ENCODE data around the gene LEKR1. TPM values are rescaled to one million over a fixed set of nuclear protein-coding genes. Genes with fewer than 3 reads are reported as not detected.
"Not testable (repeated sequence)": the region's sequence is repeated elsewhere in the genome, so short reads cannot be mapped to it uniquely, and the experiment has no call there.

Gene LEKR1
- total RNA-seq, 1 donor from 2014 or later: not detected

DNA sequence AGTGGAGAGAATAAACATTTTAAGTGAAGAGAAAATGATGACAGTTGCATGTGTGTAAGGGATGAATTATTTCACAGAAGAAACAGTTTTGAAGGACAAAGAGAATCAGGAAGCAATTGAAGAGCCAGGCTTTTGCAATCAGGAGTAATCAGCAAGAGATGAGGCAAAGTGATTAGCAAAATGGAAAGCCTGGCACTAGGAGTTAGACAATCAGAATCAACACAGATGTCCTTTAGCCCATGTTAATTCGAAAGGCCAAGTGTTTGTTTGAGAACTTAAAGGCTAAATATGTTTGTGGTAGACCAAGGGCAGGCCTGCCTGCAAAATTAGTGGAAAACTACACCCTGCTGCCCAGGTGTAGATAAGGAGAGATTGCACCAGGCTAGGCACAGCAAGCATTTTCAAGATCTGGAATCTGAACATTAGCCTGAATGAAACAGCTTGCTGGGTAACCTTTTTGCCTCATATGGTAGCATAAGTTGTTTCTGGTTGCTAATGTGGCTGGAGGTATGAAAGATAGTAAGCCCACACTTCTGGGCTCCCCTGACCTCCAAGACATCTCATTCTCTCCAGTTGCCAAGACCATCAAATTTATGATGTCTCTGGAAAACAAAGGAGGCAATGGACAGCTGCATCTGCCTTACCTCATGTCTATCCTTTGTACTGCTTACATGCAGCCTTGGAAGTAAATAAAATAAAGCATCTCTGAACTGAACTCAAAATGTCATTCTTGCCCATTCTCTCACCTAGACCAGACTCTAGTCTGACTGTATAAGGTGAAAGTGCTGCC is 22.0 kb upstream of the LEKR1 start:
- no peak for DNase-seq (ENCODE audit: extremely low read depth, low read depth, low spot score)

DNA sequence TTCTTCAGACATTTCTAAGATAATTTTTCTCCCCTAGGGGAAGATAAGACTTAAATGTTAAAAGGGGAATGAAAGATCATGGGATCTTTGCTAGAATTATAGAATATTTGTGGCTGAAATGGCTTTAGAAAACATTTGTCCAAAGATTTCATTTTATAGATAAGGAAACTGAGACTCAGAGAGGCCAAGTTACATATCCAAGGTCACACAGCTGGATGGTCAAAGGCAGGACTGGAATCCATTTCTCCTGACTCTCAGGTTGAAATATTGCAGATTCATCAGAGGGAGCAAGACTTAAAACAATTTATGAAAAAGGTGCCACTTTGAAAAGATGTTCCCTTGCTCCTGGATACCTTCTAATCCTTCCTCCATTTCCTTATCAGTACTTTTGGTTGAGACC is 19.5 kb upstream of the LEKR1 start:
- DNase-seq (ENCODE audit: extremely low read depth, low read depth, low spot score): no peak

DNA sequence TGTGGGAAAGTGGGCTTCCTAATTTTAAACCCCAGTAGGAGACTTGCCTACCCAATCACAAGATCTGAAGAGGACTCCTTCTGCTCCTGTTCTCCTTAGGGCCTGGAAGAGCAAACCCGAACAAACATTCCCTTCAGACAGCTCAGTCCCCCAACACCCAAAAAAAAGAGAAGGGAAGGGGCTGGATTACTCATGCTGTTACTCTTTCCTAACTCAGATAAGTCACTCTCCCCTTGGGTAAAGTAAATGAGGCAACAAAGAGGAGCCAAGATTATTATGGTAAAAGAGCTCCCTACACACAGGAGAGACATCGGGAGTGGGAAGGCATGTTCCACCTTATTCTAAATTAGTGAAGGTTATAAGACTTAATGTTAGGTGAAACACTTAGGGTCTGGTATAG is 18.1 kb upstream of the LEKR1 start:
- DNase-seq (ENCODE audit: extremely low read depth, low read depth, low spot score): no peak

DNA sequence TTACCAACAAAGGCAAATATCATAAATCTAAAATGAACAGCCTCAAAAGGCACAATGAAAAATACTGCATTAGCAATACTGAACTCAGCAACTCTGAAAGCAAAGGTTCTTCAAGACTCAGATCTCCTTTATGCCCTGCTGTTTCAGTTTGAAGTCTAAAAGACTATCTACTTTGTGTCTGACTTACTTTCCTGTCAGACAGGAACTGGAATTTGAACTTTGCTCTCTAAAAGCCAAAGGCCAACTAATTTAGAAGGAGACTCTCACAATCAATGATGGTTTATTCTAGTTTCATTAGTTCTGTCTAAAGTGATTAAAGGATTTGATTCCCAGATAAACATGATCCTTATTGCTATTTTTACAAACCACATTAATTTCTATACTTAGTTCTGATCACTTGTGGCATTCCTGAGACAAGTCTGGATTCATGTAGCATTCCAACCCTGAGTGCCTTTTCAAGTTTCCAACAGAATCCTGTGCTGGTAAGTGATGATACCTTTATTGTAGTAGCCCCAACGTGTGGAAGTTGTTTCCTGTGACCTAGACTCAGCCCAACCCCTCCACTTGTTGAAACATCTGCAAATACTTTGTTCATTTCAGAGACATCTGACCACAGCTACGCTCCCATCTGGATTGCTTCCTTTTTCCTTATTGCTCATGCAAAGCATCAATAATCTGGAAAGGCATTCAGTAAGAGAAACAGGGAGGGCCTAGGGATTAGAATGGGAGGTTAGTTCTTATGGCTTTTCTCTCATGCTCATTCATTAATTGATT is 14.9 kb upstream of the LEKR1 start:
- no peak for DNase-seq (ENCODE audit: extremely low read depth, low read depth, low spot score)

DNA sequence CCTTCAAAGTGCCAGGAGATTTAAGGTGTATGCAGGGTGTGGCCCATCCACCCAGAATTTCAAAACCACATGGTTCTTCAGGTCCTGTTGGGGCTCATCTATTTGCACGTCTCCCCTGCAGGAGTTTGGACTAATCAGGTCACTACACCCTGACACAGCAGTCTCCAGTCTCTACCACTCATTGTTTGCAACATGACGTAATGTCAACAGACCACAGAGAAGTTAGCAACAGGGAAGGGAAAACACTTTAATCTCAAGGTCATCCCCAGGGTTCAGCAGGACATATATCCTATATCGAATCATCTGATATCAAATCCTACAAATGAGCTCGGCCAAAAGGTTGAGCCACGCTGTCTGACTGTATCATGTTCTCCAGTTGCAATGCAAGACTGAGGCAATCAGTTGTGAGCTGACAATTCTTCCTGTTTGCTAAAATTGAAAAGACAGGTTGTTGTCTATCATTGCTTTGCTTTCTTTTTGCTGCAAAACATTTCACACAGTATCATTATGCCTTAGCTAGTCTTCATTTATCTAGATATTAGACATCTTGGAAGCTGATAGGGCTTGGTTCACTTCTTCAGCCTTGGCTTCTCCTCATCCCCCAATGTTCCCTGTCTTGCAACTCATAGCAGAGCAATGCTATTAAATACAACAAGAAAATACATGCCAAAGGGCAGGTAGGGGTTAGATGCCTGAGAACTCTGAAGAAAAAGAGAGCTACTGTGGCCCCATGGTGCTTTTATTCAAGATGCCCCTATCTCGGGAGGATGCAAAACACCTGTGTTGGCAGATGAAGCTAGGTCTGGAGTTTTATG is 13.4 kb upstream of the LEKR1 start:
- DNase-seq (ENCODE audit: extremely low read depth, low read depth, low spot score): no peak

DNA sequence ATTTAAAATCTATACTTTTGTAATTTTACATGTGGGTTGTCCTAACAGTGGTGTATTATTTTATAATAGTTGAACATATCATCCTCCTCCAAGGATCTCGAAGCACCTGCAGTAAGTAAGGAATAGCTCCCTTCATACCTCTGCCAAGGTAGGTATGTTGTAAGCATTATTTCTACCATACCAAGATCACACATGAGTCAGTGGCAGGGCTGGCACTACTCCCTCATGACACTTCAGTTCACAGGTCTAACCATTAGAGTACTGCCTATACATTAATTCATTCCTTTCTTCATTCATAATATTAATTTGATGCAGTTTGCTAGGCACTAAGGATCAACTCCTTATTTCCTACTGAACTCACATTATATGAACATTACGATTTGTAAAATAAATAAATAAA is 11.9 kb upstream of the LEKR1 start:
- no peak for DNase-seq (ENCODE audit: extremely low read depth, low read depth, low spot score)

DNA sequence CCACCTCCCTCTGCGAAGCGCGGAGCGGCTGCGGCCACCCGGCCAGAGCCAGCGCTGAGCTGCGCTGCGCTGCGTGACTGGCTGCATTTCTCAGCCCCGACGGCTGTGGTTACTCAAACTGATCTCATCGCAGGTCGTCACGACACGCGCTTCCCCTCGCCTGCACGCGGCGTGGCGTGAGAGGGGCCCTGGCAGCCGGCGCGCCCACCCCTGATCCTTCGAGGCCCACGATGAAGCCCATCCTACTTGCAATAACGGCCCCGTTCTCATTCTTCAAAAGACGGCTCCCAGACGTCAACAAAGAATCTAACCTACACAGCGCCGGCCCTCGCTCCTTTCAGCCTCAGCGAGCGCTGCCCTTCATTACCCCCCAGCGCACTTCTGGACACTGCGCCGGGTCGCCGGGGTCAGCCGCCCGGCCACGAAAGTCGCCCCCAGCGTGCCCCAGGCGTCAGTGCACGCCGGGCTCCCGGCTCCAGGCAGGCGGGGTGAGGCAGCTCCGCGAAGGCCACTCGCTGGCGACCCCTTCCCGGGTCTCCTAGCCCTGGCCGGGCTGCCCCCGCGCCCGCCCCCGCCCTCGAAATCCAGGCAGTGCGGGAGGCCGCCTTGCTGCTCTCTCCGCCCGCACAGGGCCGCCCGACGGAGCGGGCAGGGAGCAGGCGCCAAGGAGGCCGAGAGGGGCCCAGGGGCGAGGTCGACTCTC is 9.9 kb upstream of the LEKR1 start:
- DNase-seq (ENCODE audit: extremely low read depth, low read depth, low spot score): no peak

DNA sequence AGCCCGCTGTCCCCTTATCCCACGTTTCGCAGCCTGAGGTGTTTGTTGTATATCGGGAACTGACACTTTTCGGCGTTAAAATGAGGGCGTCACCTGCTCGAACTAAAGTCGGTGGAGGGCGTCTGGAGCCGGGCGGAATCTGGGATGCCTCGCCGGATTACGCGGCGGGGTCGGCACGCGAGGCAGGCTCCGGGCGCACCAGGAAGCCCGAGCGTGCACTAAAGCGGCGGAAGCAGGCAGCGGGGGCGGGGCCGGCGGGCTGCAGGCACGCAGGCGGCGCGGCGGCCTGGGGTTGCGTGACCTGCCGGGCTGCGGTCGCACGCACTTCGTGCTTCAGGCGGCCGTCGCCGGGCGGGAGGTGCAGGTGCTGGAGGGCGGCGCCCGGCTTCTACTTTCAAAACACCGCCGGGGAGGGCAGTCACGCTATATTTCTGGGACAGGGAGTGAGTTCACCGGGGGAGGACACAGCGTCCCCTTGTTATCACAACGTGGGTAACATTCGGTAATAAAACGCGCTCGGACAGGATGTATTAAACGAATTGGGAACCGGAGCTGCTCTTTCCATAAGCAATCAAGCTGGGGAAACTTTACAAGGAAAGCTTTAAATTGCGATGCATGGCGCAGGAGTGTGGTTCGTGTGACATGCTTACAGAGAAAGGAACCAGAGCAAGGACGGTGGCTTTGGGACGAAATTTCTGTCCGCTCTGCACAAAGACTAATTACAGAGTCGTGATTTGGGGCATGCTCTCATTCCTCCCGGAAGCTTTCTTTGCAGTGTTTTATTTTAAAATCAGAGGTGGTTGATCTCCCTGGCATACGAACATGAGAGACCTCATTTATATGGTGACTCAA is 9.1 kb upstream of the LEKR1 start:
- DNase-seq (ENCODE audit: extremely low read depth, low read depth, low spot score): no peak

DNA sequence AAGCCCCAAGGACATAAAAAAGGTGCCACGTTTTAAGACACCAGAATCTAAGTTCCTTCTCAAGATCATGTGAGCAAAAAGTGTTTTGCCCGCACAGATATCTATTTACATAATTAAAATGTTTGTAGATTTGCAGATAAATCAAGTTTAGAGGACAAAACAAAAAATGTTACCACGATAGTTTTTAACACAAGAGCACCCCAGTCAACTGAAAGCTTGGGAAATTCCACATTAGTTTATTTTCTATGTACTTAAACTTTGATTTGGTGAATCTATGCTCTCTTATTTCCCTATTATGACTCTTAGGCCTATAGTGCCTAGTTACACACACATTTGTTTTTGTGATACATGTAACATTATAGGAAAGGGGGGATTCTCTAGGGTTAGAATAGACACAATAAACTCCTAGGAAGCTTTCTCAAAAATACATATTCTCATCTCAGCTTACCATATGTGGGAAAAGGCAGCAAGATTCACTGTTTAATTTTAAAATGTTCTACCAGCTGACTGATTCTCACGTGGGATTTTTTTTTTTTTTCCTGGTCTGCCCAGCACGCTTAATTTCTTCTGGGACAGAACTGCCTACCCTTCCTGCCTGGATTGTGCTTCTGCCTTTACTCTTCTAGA is 8.4 kb upstream of the LEKR1 start:
- DNase-seq (ENCODE audit: extremely low read depth, low read depth, low spot score): no peak

DNA sequence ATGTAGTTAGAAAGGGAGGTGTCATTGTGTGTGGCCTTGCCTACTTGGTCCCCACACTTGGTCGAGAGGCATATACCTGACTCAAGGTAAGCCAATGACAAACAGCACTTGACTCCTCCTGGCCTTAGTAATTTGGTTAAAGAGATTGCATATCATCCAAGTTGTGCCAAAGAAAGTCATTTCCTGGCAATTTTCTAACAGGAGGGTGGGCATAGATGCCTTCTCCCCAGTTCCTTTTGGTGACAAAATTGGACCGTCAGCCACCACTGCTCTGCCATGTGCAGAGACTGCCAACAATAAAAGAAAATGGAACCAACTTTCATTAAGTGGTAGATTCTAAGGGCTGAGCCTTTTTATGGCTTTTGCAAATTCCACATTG is 7.9 kb upstream of the LEKR1 start:
- DNase-seq (ENCODE audit: extremely low read depth, low read depth, low spot score): no peak

DNA sequence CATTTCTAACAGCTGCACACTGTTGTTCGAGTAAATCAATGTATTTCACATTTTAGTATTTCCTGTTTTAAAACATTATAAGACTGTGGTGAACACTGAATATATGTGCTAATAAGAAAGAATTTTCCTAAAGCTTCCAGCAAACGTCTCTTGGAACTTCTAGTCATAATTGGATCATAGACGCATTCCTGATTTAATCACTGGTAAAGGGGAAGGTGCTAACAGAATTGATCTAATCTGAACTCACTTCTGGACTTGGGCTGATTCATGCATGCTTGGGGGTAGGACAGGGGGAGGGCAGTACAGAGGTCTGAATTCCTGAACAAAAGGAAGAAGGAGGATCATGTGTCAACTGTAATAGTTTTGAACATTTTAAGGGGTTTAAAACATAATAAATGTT is 7.3 kb upstream of the LEKR1 start:
- no peak for DNase-seq (ENCODE audit: extremely low read depth, low read depth, low spot score)

DNA sequence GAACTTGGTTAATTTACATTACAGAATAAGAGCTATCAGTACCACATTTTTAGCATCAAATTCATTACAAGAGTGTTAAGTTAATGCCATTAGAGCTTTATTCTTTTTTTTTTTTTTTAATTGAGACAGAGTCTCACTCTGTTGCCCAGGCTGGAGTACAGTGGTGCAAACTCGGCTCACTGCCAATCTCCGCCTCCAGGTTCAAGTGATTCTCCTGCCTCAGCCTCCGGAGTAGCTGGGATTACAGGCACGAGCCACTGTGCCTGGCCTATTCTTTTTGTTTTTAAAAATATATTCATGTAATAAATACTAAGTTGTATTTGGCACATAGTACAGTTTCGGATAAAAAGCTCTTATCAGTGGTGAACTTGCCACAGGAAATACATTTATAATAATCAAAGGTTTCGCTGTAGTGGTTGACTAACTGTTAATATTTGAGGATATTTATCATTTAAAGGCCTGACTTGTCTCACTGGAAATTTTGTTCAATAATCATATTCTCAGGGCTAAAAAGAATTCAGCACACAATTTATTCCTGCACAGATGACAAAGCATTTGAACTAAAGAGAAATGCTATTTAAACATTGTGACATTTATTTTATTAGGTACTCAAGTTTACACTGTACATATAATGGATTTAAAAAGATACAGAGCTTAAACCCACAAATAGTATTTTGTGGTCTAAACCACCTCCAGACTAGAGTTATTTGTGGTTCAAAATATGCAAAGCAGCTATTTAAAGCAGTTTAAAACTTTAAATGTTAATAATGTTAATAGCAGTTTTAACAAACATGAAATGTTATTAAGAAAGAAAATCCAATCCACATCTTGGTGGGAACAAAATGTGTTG is 6.1 kb upstream of the LEKR1 start:
- DNase-seq (ENCODE audit: extremely low read depth, low read depth, low spot score): no peak

DNA sequence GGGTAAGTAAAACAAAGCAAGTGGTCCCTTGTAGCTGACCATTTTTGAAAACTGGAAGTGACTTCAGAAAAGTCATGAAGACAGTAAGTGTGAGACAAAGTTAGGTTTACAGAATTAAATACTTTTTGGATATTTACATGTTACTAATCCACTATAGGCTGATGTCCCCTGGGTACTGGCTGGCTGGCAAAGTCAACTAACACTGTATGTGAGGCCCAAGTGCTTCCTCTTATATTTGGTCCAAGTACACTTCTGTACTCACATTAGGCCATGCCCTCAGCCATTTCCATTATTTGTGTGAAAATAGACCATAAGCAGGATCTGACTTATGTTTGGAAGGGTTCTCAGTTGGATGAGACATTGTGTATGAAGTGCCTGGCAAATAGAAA is 5.5 kb upstream of the LEKR1 start:
- DNase-seq (ENCODE audit: extremely low read depth, low read depth, low spot score): no peak

DNA sequence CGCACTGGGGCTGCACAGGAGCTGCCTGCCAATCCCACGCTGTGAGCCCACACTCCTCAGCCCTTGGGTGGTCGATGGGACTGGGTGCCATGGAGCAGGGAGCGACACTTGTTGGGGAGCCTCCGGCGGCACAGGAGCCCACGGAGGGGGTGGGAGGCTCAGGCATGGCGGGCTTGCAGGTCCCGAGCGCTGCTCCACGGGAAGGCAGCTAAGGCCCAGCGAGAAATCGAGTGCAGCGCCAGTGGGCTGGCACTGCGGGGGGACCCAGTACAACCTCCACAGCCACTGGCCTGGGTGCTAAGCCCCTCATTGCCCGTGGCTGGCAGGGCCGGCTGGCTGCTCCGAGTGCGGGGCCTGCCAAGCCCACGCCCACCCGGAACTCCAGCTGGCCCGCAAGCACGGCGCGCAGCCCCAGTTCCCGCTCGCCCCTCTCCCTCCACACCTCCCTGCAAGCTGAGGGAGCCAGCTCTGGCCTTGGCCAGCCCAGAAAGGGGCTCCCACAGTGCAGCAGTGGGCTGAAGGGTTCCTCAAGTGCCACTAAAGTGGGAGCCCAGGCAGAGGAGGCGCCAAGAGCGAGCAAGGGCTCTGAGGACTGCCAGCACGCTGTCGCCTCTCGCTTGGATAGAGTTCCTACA is 3.4 kb upstream of the LEKR1 start:
- not testable (repeated sequence) for DNase-seq (ENCODE audit: extremely low read depth, low read depth, low spot score)

DNA sequence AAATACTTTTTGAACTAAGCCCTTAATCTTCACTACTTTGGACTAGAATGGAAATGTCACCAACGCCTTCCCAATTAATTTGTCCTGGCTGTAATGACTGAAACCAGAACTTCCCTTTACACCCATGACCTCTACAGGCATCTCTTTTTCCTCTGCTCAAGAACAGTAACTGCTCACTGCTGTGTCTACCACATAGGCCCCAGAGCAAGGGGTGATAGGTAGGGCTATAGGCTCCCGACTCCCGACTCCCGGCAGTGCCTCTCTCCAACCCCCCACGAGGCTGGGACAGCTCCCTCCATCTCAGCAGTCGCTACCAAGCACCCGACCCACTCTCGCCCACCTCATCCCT is 384 bp upstream of the LEKR1 start:
- no peak for DNase-seq (ENCODE audit: extremely low read depth, low read depth, low spot score)

DNA sequence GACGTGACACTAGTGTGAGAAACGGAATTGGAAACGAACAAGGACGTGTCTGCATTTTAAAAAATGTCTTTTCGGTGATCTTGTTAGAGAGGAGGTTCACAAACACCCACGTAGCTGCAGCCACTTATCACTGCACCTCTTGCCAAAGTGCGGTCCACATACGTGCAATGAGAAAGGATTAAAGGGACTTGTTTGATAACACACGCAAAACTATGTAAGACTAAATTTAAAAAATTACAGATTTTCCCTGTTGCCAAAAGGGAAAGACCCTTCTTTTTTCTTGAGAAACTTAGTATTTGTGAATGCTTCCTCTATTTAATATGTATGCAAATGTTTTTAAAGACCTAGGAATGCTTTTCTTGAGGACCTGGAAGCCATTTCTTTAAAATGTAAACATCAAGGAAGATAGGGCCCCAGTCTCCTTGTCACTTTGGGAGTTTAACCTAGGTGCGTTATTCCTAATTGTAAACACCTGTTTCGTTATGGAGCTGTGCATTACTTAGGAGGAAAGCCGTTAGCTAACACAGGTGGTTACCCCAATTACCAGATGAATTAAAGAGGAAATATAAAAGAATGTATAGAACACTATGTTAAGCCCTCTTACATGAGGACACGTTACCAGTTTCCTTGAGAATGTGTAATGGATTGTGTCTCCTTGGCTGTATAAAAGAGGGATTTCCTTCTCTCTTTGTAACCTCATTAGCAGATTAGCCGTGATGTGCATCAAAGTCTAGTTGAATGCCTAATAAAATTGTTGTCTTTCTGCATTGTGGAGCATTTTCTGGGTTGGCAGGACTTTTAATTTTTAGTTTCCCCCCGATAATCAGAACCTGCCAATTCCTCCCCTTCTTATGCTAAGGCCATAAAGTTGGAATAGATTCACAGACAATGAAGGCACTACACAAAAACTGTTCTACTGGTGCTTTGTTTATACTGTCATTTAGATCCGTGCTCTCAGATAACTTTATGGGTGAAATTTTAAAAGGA is 1.0 kb downstream of the LEKR1 start:
- no peak for DNase-seq (ENCODE audit: extremely low read depth, low read depth, low spot score)

DNA sequence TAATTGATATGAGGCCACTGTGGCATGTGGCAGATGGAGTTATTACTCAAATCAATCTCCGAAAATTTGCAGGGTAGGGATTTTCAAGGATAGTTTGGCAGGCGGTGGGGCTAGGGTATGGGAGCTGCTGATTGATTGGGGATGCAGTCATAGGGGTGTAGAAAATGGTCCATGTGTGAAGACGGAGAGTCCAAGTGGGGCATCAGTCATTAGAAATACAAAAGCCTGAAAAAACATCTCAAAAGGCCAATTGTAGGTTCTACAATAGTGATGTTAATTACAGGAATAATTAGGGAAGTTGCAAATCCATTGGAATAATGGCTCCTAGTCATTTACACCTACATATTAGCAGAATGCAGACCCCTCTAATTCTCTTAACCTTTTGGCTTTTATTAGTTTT is 4.9 kb downstream of the LEKR1 start:
- DNase-seq (ENCODE audit: extremely low read depth, low read depth, low spot score): no peak
